Measurements from ENCODE around the gene ANK2.

- TF ChIP-seq CTCF (IDR thresholded peaks at IDR 0.05; ENCODE audit: borderline replicate concordance, extremely low read depth, low read length, poor library complexity, severe bottlenecking), result no peak
- no peak for TF ChIP-seq EZH2 (IDR thresholded peaks at IDR 0.05; ENCODE audit: borderline replicate concordance, low read depth, low read length, severe bottlenecking)
Measured at GRCh38 chr4:113057891-113058290, 8.4 kb downstream of the ANK2 start.
